ENCODE results near the gene TPP1. TPM values are rescaled to one million over a fixed set of nuclear protein-coding genes. Genes with fewer than 3 reads are reported as not detected.

TPP1 gene
- total RNA-seq, 1 experiment from 2014 or later = 21.6 TPM

- peaks cover 13% of the 10 kb centered on the region for H3K4me1 ChIP-seq (ENCODE audit: insufficient read depth, low read length)
- peaks cover 3% of the 10 kb centered on the region; the same call in 1 of the 2 replicates for H3K79me2 ChIP-seq (ENCODE audit: low read length)
- H4K20me1 ChIP-seq (ENCODE audit: low read length) = no peaks in the 10 kb centered on the region
- H3K4me3 ChIP-seq (ENCODE audit: low read length) = no peak overlapping the region
- H3K36me3 ChIP-seq (ENCODE audit: low read depth, low read length) = no peaks in the 10 kb centered on the region
- H3K27me3 ChIP-seq (ENCODE audit: low read length) = no peaks in the 10 kb centered on the region
- BruUV-seq (replicated peaks) = no TSS peak
- H3F3A ChIP-seq (ENCODE audit: low read length, unreplicated experiment) = no peaks in the 10 kb centered on the region
- CTCF ChIA-PET = interaction anchor here (0.6 kb wide), 1 partner anchor 324 kb away, joined by 8 read pairs; no protein-coding TSS in a partner anchor
- POLR2A ChIA-PET (ENCODE audit: unreplicated experiment) = no interaction called here
- TF ChIP-seq EZH2 (IDR thresholded peaks at IDR 0.05; ENCODE audit: low read length, unreplicated experiment) (no peak), EZH2phosphoT487 (IDR thresholded peaks at IDR 0.05; ENCODE audit: borderline replicate concordance, low read length) (no peak), CTCF (conservative IDR thresholded peaks at IDR 0.05; ENCODE audit: low read depth, low read length) (no peak)
- H3K4me2 ChIP-seq (ENCODE audit: low read length) = no peak overlapping the region
- H3K9me2 ChIP-seq (replicated peaks; ENCODE audit: low read length) = no peaks in the 10 kb centered on the region
- intact Hi-C loops (cut with micrococcal nuclease) = no loop called here
- H2AFZ ChIP-seq (ENCODE audit: low read length) = no peak overlapping the region
- H3K9ac ChIP-seq (ENCODE audit: low read length) = no peak overlapping the region
- no peak overlapping the region for H3K27ac ChIP-seq (ENCODE audit: low read length)
- H3K9me3 ChIP-seq (ENCODE audit: low read length) = no peaks in the 10 kb centered on the region
- DNase-seq = no peak
- ATAC-seq = no peak
Measured at GRCh38 chr11:6622261-6623171, 3.3 kb upstream of the TPP1 start.

- no peaks in the 10 kb centered on the region for H4K20me1 ChIP-seq (ENCODE audit: low read length)
- no peak overlapping the region for H3K9ac ChIP-seq (ENCODE audit: low read length)
- no peaks in the 10 kb centered on the region for H3K9me3 ChIP-seq (ENCODE audit: low read length)
- H3K36me3 ChIP-seq (ENCODE audit: low read depth, low read length) = no peaks in the 10 kb centered on the region
- H3K9me2 ChIP-seq (replicated peaks; ENCODE audit: low read length) = no peaks in the 10 kb centered on the region
- H3K4me2 ChIP-seq (ENCODE audit: low read length) = no peak overlapping the region
- H3K27ac ChIP-seq (ENCODE audit: low read length) = no peak overlapping the region
- H3K4me3 ChIP-seq (ENCODE audit: low read length) = no peak overlapping the region
- no peak for DNase-seq
- H3F3A ChIP-seq (ENCODE audit: low read length, unreplicated experiment) = no peaks in the 10 kb centered on the region
- no peak for TF ChIP-seq EZH2 (IDR thresholded peaks at IDR 0.05; ENCODE audit: low read length, unreplicated experiment)
- TF ChIP-seq CTCF (conservative IDR thresholded peaks at IDR 0.05; ENCODE audit: low read depth, low read length) = no peak
- no peak for TF ChIP-seq EZH2phosphoT487 (IDR thresholded peaks at IDR 0.05; ENCODE audit: borderline replicate concordance, low read length)
- H3K4me1 ChIP-seq (ENCODE audit: insufficient read depth, low read length) = peaks cover 14% of the 10 kb centered on the region
- no peak for ATAC-seq
- intact Hi-C loops (cut with micrococcal nuclease) = no loop called here
- H2AFZ ChIP-seq (ENCODE audit: low read length) = no peak overlapping the region
- ChIA-PET CTCF (interaction anchor here (0.6 kb wide), 1 partner anchor 324 kb away, joined by 8 read pairs; no protein-coding TSS in a partner anchor), POLR2A (ENCODE audit: unreplicated experiment) (no interaction called here)
- H3K27me3 ChIP-seq (ENCODE audit: low read length) = no peaks in the 10 kb centered on the region
- peaks cover 3% of the 10 kb centered on the region; the same call in 1 of the 2 replicates for H3K79me2 ChIP-seq (ENCODE audit: low read length)
- BruUV-seq (replicated peaks) = no TSS peak
Measured at GRCh38 chr11:6621711-6622211, 2.5 kb upstream of the TPP1 start.

Measured in PC-3 (cell line).